Sigmoid colon (tissue), 4 donors: Measurements from ENCODE around the gene OTUB2.

ENCODE experiments used
- EP300 ChIP-seq, 4 donors: sonication (generic); formaldehyde crosslinking; IDR thresholded peaks; one replicate each; pipeline ENCODE4 v1.6.1; 2017; ENCODE audit warnings: antibody characterized with exemption in 4 of 4
- POLR2AphosphoS5 ChIP-seq, 4 donors: sonication (generic); formaldehyde crosslinking; IDR thresholded peaks; one replicate each; pipeline ENCODE4 v1.6.1; 2017; ENCODE audit warnings: antibody characterized with exemption in 4 of 4

DNA sequence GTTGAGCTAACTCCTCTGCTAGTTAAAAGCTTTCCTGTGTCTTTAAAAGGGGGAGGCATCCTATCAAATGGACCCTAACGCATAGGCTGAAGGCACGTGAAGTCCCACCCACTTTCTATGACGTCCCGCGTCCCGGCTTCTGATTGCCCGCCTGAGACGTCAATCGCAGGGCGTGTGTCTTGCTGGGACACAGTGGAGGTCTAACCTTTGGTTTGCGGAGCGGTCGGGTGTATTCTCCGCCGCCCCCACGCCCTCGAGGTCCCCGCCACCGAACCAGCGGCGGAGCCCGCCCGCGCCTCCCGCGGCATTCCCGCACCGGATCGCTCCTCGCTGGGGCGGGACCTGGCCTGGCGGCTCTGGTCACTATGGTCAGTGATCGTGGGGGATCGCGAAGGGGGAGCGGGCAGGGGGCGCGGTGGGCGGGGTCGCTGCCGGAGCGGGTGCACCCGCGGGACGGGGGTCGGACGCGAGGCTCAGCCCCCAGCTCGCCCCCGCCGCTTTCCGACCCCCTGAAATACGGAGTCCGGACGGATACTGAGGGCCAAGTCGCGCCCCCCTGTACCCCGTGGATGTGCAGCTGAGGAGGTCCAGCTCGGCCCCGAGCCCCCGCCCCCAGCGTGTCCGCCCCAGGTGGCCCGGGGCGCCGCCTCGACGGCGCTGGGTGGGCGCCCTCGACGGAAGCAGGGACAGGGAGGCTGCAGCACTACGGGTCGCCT is at the start of gene OTUB2:
- TF ChIP-seq POLR2AphosphoS5 (IDR thresholded peaks at IDR 0.05) (peak in 1 of 4 donors; percentile 46), EP300 (IDR thresholded peaks at IDR 0.05) (no peak)
